T-cell (primary cell): Measurements from ENCODE around the gene UNKL. TPM values are rescaled to one million over a fixed set of nuclear protein-coding genes. Genes with fewer than 3 reads are reported as not detected.
A peak's percentile ranks its signal among the peaks of the same experiment; 100 is the strongest.

Experiments used
- ATAC-seq, 4 experiments: fragments of 200-7000 bp in 3 of 4; fragments of 150-1000 bp in 1 of 4; cut with Tn5 transposase; replicated peaks in 1 of 4; 1 replicate in 3 of 4; 2 replicates in 1 of 4; pipeline ENCODE4 v1.10.0; 2021; ENCODE audit warnings: moderate library complexity in 3 of 4, mild to moderate bottlenecking in 2 of 4, moderate number of reproducible peaks in 1 of 4
- CTCF ChIA-PET, 2 donors: fragments of 300-600 bp; sonication (Branson Sonifier 250); formaldehyde crosslinking; loops; one replicate each; lab custom pipeline; 2022; ENCODE audit warnings: antibody characterized with exemption in 2 of 2; lab: Charles Lee
- POLR2A ChIA-PET, 2 donors: fragments of 300-600 bp; sonication (Branson Sonifier 250); formaldehyde crosslinking; loops; one replicate each; lab custom pipeline; 2022; ENCODE audit warnings: antibody characterized with exemption in 2 of 2; lab: Charles Lee
- DNase-seq, 35 experiments: peaks; one replicate each; pipeline versions ENCODE4 v3.0.0 to v3.0.0-alpha.2; 2013 to 2023
- H3K27ac ChIP-seq: one replicate; pipeline ENCODE4 v1.5.1; 2013; ENCODE audit warnings: low read length
- H3K27me3 ChIP-seq, 2 experiments: replicated peaks in 1 of 2; 1 replicate in 1 of 2; 2 replicates in 1 of 2; pipeline versions ENCODE4 v1.6.1 to v1.7.0; 2013; ENCODE audit warnings: low read length in 1 of 2, mixed read lengths in 1 of 2; ENCODE audit not compliant: control insufficient read depth in 2 of 2, insufficient read depth in 2 of 2; ENCODE audit errors: extremely low read depth in 1 of 2
- H3K36me3 ChIP-seq, 2 donors: 1 replicate in 1 of 2; 2 replicates in 1 of 2; pipeline versions ENCODE4 v1.6.1 to v1.7.0; 2013; ENCODE audit warnings: low read length in 1 of 2; ENCODE audit not compliant: control insufficient read depth in 2 of 2, insufficient read depth in 1 of 2; ENCODE audit errors: extremely low read depth in 1 of 2
- H3K4me1 ChIP-seq, 2 experiments: 1 replicate in 1 of 2; 2 replicates in 1 of 2; pipeline versions ENCODE4 v1.6.1 to v1.7.0; 2013; ENCODE audit warnings: low read length in 2 of 2, mixed read lengths in 1 of 2; ENCODE audit not compliant: insufficient read depth in 2 of 2, control insufficient read depth in 1 of 2; ENCODE audit errors: extremely low read depth in 1 of 2
- H3K4me3 ChIP-seq, 2 donors: 1 replicate in 1 of 2; 2 replicates in 1 of 2; pipeline versions ENCODE4 v1.5.1 to v1.7.0; 2013; ENCODE audit warnings: mild to moderate bottlenecking in 2 of 2, low read length in 1 of 2, moderate library complexity in 1 of 2; ENCODE audit not compliant: control insufficient read depth in 1 of 2; ENCODE audit errors: extremely low read depth in 1 of 2
- H3K9me3 ChIP-seq: 2 replicates; pipeline ENCODE4 v1.7.0; 2013
- H3K27ac Mint-ChIP-seq, 2 donors: one replicate each; pipeline ENCODE4 v1.8.0; 2020 to 2021; ENCODE audit warnings: mild to moderate bottlenecking in 2 of 2, mixed read lengths in 2 of 2
- H3K27me3 Mint-ChIP-seq, 2 donors: one replicate each; pipeline ENCODE4 v1.8.0; 2021 to 2022; ENCODE audit warnings: mixed read lengths in 2 of 2
- H3K36me3 Mint-ChIP-seq: one replicate; pipeline ENCODE4 v1.8.0; 2021; ENCODE audit warnings: mixed read lengths
- H3K4me1 Mint-ChIP-seq, 3 donors: one replicate each; pipeline ENCODE4 v1.8.0; 2020 to 2022; ENCODE audit warnings: mixed read lengths in 3 of 3, mild to moderate bottlenecking in 1 of 3
- H3K4me3 Mint-ChIP-seq, 3 donors: one replicate each; pipeline ENCODE4 v1.8.0; 2020 to 2022; ENCODE audit warnings: mild to moderate bottlenecking in 3 of 3, mixed read lengths in 3 of 3, moderate library complexity in 3 of 3
- H3K9me3 Mint-ChIP-seq, 3 donors: one replicate each; pipeline ENCODE4 v1.8.0; 2020 to 2022; ENCODE audit warnings: mixed read lengths in 3 of 3
- WGBS: methylation state at CpG from one replicate; pipeline ENCODE4 v1.1.5; 2013; ENCODE audit warnings: missing lambda C conversion rate; ENCODE audit not compliant: insufficient coverage; 5-methylcytosine and 5-hydroxymethylcytosine counted together
- total RNA-seq, 35 experiments: library from RNA in 6 of 35; stranded (reverse) in 6 of 35; fragments of 120-200 nt in 1 of 35; gene quantifications; one replicate each; pipeline versions ENCODE4 v1.2.1 to v1.2.4 and lab custom pipeline; 2013 to 2026

UNKL gene
- total RNA-seq, 5 donors from 2014 or later (not counting 1 experiment from before 2014, with no cell fraction given) = 85.3 to 131 (median 113) TPM

- H3K36me3 ChIP-seq = no peaks in the 10 kb centered on the region
- Mint-ChIP-seq H3K4me1 (peaks cover 4 to 21% (median 12%) of the 10 kb centered on the region in 3 donors), H3K36me3 (no peaks in the 10 kb centered on the region), H3K9me3 (no peaks in the 10 kb centered on the region), H3K27me3 (no peaks in the 10 kb centered on the region), H3K27ac (no peak overlapping the region), H3K4me3 (no peak overlapping the region)
- H3K4me1 ChIP-seq = peaks cover 9 to 31% of the 10 kb centered on the region in 2 experiments
- no peak overlapping the region for H3K27ac ChIP-seq
- no peak overlapping the region for H3K4me3 ChIP-seq
- ChIA-PET CTCF (no interaction called here), POLR2A (no interaction called here)
- ATAC-seq = no peak
- no peaks in the 10 kb centered on the region for H3K9me3 ChIP-seq
- H3K27me3 ChIP-seq = peaks cover 0 to 9% of the 10 kb centered on the region in 2 experiments
- no peak for DNase-seq
- WGBS = 100% methylated on average over 3 of the region's 12 CpGs
Measured at GRCh38 chr16:1424028-1424427, 9.5 kb upstream of the UNKL start.

GRCh38 chr16:1422076-1422475, 7.6 kb upstream of the UNKL start:
- H3K27ac Mint-ChIP-seq = peak overlapping the region; percentile 93 to 97
- H3K4me1 Mint-ChIP-seq = peaks cover 12 to 23% (median 15%) of the 10 kb centered on the region in 3 donors
- CTCF ChIA-PET = no interaction called here
- ATAC-seq (no peak), DNase-seq (no peak)
- H3K4me3 Mint-ChIP-seq = peak overlapping the region; percentile 28 to 87 (median 54)
- no peaks in the 10 kb centered on the region for H3K9me3 Mint-ChIP-seq
- H3K27me3 ChIP-seq = no peaks in the 10 kb centered on the region
- WGBS = 83% methylated on average over 6 of the region's 10 CpGs
- H3K27me3 Mint-ChIP-seq = no peaks in the 10 kb centered on the region
- no peaks in the 10 kb centered on the region for H3K36me3 Mint-ChIP-seq
- no peak overlapping the region for H3K4me3 ChIP-seq
- POLR2A ChIA-PET = no interaction called here
- H3K36me3 ChIP-seq = no peaks in the 10 kb centered on the region
- no peaks in the 10 kb centered on the region for H3K9me3 ChIP-seq
- peaks cover 9 to 22% of the 10 kb centered on the region in 2 experiments for H3K4me1 ChIP-seq
- H3K27ac ChIP-seq = peak overlapping the region; percentile 93

GRCh38 chr16:1420111-1420539, 5.6 kb upstream of the UNKL start:
- peak overlapping the region; percentile 85 to 91 (median 87) for H3K4me3 Mint-ChIP-seq
- peak overlapping the region; percentile 63 to 96 for H3K4me3 ChIP-seq
- H3K4me1 Mint-ChIP-seq = peaks cover 15 to 27% (median 15%) of the 10 kb centered on the region in 3 donors
- DNase-seq = peak in 1 of 35 experiments; percentile 9
- 3% methylated on average over 22 of the region's 22 CpGs for WGBS
- no peaks in the 10 kb centered on the region for H3K9me3 Mint-ChIP-seq
- no peaks in the 10 kb centered on the region for H3K36me3 ChIP-seq
- H3K27me3 ChIP-seq = no peaks in the 10 kb centered on the region
- no peaks in the 10 kb centered on the region for H3K9me3 ChIP-seq
- no peaks in the 10 kb centered on the region for H3K27me3 Mint-ChIP-seq
- H3K27ac ChIP-seq = peak overlapping the region; percentile 93
- ChIA-PET POLR2A (interaction anchor here in 1 of 2 donors (0.6 to 1.2 kb wide), 3 partner anchors 12 to 545 kb away, joined by 3 read pairs; partner anchors contain the start of genes NUBP2, RPS2 and SPSB3), CTCF (interaction anchor here in 1 of 2 donors (0.6 to 1.0 kb wide), 4 partner anchors 13 to 363 kb away, joined by 3 read pairs; partner anchors contain the start of genes NUBP2 and SPSB3)
- peaks cover 9 to 24% of the 10 kb centered on the region in 2 experiments for H3K4me1 ChIP-seq
- H3K36me3 Mint-ChIP-seq = no peaks in the 10 kb centered on the region
- H3K27ac Mint-ChIP-seq = peak overlapping the region; percentile 57 to 61
- peak in 2 of 4 experiments; percentile 1 to 2 for ATAC-seq

- Mint-ChIP-seq H3K4me3 (no peak overlapping the region), H3K4me1 (peaks cover 24 to 37% (median 33%) of the 10 kb centered on the region in 3 donors), H3K36me3 (no peaks in the 10 kb centered on the region), H3K9me3 (no peaks in the 10 kb centered on the region), H3K27me3 (no peaks in the 10 kb centered on the region), H3K27ac (peak overlapping the region; percentile 46 to 69)
- ChIA-PET POLR2A (no interaction called here), CTCF (no interaction called here)
- Histone ChIP-seq H3K9me3 (no peaks in the 10 kb centered on the region), H3K27me3 (no peaks in the 10 kb centered on the region), H3K36me3 (peaks cover 4 to 9% of the 10 kb centered on the region in 2 donors), H3K27ac (no peak overlapping the region), H3K4me3 (no peak overlapping the region), H3K4me1 (peaks cover 9 to 47% of the 10 kb centered on the region in 2 experiments)
- WGBS = 79% methylated on average over 3 of the region's 3 CpGs
- ATAC-seq (no peak), DNase-seq (no peak)
Measured at GRCh38 chr16:1416521-1416941, 2.0 kb upstream of the UNKL start.

- no peaks in the 10 kb centered on the region for H3K27me3 ChIP-seq
- H3K4me1 ChIP-seq = peaks cover 0 to 32% of the 10 kb centered on the region in 2 experiments
- H3K36me3 Mint-ChIP-seq = no peaks in the 10 kb centered on the region
- H3K4me3 Mint-ChIP-seq = peak overlapping the region; percentile 81 to 84 (median 83)
- ATAC-seq = peak; percentile 50 to 63 (median 56)
- H3K27ac Mint-ChIP-seq = peak overlapping the region; percentile 86 to 88
- no peaks in the 10 kb centered on the region for H3K27me3 Mint-ChIP-seq
- H3K4me1 Mint-ChIP-seq = peaks cover 24 to 33% (median 32%) of the 10 kb centered on the region in 3 donors
- no peaks in the 10 kb centered on the region for H3K9me3 ChIP-seq
- ChIA-PET POLR2A (no interaction called here), CTCF (no interaction called here)
- DNase-seq = peak; percentile 40 to 76 (median 55)
- peak overlapping the region; percentile 81 to 87 for H3K4me3 ChIP-seq
- peak overlapping the region; percentile 44 for H3K27ac ChIP-seq
- peaks cover 4 to 9% of the 10 kb centered on the region in 2 donors for H3K36me3 ChIP-seq
- WGBS = 4% methylated on average over 81 of the region's 85 CpGs
- no peaks in the 10 kb centered on the region for H3K9me3 Mint-ChIP-seq
Measured at GRCh38 chr16:1413684-1414531, 596 bp downstream of the UNKL start.

- no peak for ATAC-seq
- no peaks in the 10 kb centered on the region for H3K9me3 ChIP-seq
- ChIA-PET CTCF (no interaction called here), POLR2A (no interaction called here)
- Mint-ChIP-seq H3K36me3 (no peaks in the 10 kb centered on the region), H3K4me3 (peak overlapping the region; percentile 79 to 83 (median 81)), H3K27ac (peak overlapping the region; percentile 55 to 88), H3K9me3 (no peaks in the 10 kb centered on the region), H3K4me1 (peaks cover 16 to 39% (median 36%) of the 10 kb centered on the region in 3 donors), H3K27me3 (no peaks in the 10 kb centered on the region)
- DNase-seq = no peak
- WGBS = no CpG with 5 or more reads among the region's 2 CpGs
- H3K4me1 ChIP-seq = peaks cover 0 to 37% of the 10 kb centered on the region in 2 experiments
- H3K4me3 ChIP-seq = no peak overlapping the region
- peaks cover 4 to 9% of the 10 kb centered on the region in 2 donors for H3K36me3 ChIP-seq
- no peaks in the 10 kb centered on the region for H3K27me3 ChIP-seq
- no peak overlapping the region for H3K27ac ChIP-seq
Measured at GRCh38 chr16:1412847-1413246, 1.7 kb downstream of the UNKL start.
